Pulmonary artery endothelial cell (primary cell): ENCODE measurements around the gene MAP6D1. TPM values are rescaled to one million over a fixed set of nuclear protein-coding genes. Genes with fewer than 3 reads are reported as not detected.

Source experiments
- DNase-seq: peaks from one replicate; pipeline ENCODE4 v3.0.0-alpha.2; 2011; ENCODE audit warnings: low read depth, low spot score
- total RNA-seq: library from RNA; depleted of rRNA; stranded (reverse); fragments of >200 nt; gene quantifications from 2 replicates; pipeline ENCODE4 v1.2.3, GENCODE V29; 2014

The MAP6D1 gene
- total RNA-seq, 1 donor from 2014 or later: 2.2 TPM

DNA sequence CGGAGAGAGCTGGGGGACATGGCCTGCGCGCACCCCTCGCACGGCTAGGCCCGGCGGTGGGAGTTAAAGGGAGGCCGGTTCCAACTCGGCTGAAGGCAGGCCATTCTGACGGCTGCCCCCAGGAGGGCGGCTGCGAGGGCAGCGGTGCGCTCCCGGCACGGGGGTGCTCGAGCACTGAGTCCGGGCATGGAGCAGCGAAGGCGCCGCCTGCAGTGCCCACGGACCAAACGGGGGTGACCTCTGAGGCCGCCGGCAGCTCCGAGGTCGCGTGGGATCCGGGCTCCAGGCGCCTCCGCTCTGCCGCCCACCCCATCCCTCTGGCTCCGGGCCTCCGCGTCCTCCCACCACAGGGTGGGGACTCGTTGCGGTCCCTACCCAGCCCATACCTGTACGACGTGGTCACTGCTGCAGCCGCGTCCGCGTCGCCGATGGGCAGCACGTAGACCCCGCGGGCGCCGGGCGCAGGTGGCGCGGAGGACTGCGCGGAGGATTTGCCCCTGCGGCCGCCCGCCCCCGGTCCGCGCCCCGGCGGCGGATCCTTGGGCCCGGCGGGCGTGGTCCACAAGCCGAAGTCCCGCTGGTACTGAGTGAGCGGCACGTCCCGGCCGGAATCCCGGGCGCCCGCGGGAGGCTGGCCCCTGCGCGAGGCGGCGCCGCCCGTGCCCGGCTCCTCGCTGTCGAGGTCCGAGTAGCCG, 469 bp downstream of the MAP6D1 start:
- DNase-seq: no peak

DNA sequence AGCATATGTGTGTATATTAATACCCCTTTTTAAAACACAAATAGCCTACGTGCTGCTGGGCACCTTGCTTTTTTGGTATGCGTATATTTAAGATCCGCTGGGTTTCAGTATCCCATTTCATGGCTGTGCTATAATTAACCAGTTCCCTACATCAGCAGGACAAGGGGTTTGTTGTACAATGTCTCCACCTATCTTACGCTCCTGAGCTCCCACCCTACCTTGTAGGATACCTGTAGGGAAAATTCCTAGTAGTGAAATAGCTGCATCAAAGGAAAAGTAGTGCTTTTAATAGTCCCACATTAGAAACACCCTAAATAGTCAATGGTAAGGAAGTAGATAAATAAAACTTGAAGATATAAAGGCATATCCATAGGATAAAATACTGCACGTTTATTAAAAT, 1.4 kb downstream of the MAP6D1 start:
- no peak for DNase-seq

DNA sequence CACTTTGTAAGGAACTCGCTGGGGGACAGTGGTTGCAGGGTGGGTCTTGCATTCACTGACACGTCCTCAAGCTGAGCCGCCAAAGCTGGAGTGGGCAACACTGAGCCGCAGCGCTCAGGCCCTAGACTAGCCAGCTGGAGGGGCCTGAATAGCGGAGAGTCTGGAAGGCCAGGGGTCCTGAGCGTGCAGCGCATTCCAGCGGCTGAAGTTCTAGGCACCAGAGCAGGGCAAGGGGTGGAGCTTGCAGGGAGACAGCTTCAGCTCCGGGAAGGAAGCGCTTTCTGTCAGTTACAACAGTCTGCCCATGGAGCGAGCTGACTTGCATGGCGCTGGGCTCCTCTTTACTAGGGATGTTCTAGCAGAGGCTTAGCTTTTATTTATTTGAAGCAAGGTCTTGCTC, 2.7 kb downstream of the MAP6D1 start:
- no peak for DNase-seq

DNA sequence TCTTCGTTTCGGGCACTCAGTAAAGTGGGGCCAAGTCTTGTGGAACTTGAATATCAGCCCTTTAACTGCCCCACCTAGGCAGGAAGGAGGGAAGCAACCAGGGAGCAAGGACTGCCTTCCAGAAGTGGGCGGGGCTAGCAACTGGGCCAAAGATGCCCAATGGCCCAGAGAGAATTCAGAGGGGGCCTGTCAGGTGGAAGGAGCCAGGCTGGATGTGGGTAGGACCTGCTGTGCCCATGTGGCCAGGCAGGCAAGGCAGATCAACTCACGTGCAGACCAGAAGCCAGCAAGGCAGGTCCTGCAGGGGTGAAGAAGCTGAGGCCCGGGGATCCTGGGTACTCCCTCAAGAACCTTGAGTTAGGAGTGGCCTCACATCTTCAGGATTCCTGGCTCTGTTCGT, 5.5 kb downstream of the MAP6D1 start:
- no peak for DNase-seq

DNA sequence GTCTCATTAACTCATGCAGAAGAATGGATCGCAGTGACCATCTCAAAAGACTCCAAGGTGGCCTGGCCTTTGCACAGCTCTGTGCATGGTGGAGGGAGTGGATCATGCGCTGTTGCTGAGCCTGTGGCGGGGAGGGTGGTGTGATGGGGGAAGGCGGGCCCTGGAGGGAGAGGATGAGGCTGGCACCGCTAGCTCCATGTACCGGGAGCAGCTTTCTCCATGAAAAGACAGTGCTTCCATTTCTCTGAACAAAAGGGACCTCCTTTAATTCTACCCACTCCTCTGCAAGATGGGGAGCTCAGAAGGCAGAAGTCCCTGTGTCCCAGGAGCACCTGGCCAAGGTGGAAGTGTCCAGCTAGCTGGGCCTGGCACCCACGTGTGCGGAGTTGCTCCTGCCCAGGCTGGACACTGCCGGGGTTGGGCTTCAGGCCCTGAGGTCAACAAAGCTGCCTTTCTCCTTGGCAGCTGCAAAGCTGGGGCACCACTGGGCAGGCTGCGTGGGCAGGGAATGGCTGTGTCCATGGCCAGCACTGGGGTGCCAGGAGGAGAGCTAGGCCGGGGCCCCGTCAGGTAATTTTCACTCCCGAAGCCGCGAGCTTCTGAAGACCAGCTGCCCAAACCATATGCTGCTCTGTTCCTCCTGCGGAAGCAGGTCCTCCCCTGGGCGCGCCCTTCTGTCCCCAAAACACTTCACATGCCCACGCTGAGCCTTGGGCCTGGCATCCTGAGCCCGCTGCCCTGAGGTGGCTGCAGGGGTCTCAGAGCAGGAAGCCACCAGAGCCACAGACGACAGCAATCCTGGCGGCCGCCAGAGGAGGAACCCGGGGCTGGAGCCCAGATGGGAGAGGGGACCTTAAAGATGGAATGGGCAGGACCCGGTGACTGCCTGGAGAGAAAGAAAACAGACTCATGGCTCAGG, 6.4 kb downstream of the MAP6D1 start:
- DNase-seq: no peak

DNA sequence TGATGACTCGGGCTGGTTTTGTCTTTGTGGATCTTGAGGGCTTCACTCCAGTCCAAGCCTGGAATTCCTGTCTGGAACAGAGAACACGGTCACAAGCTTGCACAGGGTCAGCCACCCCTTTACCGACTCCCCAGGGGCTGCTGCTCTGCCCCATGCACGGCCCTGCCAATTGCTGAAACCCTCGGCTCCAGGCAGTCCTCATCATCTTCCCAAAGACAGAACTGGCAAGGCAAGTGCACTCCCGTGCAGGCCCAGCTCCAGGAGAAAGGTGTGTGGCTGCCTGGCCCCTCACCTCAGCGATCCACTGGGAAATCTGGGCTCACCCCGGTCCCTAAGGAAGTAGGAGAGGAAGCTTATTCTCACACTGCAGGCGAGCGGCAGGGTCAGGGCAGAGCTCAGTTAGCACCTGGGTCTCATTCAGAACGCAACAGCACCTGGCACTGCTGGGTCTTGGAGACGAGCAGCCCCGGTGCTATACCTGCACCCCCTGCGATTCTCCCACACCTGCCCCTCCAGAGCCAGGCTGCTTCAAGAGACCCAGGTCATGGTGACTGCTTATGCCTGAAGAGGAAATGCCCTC, 7.2 kb downstream of the MAP6D1 start:
- no peak for DNase-seq

DNA sequence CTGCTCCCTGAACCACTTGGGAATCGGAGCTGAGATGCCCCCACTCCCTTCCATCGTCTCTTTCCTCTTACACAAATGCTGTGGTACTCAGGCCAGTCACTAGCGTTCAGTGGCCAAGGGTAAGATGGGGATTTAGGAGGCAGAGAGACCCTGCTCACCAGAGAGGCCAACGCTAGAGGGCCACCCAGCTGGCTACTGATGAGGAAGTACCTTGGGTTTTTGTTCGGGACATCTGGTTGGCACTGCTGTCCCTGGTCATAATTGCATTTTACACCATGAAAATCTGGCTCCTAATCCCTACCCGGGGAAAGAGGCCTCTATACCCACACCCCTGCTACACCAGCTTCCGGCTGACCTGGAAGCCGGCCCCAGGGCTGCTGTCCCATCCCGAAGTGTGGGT, 7.7 kb downstream of the MAP6D1 start:
- no peak for DNase-seq

DNA sequence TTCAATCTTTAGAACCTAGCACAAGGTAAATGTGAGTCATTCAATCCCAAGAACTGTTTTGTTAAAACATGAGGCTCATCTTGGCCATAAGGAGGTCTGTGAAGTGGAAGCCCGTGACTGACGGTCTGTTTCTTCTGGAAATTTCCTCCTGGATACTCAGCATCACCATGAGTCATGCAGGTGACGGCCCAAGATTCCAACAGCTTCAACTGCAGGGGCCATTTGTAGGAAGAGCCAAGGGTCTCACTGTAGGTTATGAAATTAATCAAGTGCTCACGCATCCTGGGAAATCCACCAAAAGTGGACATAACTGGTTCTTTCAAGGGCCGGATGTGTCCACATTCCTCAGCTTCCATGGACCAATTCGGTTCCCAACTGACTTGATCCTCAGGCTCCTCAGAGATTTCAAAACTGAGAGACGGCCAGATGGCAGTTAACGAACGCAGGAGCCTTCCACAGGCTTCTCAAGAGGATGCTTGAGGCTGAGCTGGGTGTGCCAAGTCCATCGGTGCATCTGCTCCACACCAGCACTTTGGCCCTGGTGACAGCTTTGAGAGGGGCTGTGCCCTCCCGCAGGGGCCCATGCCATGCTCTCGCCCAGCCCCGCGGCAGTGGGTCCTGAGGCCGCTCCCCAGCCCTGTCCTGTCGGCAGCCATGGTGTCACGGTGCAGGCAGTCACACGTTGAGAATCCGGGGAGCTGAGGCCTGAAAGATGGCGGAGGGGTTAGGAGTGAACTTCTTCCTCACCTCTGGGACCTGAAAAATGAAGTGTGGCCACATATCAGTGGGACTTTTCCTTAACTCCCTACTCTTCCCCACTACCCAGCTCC, 8.5 kb downstream of the MAP6D1 start:
- no peak for DNase-seq

DNA sequence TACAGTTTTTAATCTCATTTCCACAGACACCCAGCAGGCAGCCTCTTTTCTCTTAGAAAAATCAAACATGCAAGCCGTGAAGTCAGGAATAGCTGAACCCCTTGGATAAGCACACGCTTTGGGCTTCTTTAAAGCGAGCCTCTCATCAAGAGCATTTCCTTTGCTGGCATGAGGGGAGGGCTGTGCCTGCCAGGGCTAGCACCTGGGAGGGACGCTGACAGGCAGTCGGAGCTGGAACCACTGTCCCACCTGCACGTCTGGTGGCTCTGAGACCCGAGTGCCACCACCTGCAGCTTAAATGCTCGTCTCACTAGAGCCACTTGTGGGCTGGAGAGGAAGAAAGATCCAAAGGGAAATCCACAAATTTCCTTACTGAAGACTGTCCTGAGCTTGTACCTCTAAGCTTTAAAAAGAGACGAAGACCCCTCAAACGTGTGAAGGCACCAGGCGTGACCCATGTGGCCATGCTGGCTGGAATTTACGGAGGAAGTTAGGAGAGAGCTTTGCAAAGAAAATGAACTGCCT, 9.4 kb downstream of the MAP6D1 start:
- no peak for DNase-seq

DNA sequence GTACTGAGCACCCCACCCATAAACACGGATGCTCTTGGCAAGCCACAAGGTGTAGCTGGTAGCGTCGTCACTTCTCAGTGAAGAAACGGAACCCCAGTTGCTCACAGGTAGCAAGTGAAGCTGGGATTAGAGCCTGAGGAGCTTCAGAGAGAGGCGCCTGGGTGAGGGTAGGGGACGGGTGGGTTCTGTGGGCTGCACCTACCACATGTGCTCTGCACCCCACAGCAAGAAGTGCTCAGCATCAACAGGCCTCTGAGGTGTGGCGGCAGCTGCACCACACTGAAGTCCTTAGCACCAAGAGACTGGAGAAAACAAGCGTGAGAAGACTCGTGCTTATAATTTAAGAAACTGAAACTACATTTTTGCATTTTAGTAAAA, 9.8 kb downstream of the MAP6D1 start:
- no peak for DNase-seq

DNA sequence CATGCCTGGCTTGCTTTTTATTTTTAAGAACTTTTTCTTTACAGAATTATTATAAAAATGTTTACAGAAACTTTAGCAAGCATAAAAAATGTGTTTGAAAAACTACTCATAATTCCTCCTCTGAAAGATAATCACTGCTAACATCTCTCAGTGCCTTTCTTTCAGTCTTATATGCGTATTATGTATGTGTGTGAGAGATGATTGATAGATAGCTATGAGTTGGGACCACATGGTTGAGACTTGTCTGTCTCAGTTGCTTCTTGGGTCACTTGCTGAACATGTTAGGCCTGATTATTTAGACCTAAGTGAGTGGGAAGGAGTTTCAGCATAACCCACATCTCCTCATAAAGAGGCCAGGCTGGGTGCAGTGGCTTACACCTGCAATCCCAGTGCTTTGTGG, 11.1 kb downstream of the MAP6D1 start:
- DNase-seq: no peak

DNA sequence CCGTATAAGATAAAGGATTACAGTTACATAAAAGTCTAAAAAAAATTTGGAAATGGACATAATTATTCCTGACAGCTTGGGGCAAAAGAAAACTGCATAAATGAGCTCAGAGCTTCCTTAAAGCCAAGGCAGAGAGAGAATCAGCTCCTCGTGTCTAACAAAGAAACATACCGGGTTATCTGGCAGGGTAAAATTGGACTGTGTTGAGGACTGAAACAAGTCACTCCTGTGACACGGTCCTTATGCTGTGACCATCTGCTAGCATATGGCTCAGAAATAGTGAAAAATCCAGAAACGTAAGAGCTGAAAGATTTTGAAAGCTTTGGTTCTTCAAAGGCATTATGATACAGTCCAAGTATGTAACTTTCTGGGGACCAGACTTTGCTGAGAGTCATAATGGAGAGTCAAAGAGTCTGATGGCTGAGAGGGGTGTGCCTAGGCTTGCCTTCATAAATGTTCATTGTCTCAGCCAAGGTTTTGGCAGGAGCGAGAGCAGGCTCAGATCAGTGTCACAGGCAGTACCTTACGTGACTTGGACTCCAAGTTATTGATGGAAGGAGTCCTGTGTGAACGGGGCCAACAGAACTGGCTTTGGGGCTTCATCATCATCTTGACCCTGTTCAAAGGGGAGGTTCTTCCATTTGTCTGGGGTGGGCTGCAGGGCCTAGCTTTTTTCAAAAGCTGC, 12.5 kb downstream of the MAP6D1 start:
- DNase-seq: no peak

DNA sequence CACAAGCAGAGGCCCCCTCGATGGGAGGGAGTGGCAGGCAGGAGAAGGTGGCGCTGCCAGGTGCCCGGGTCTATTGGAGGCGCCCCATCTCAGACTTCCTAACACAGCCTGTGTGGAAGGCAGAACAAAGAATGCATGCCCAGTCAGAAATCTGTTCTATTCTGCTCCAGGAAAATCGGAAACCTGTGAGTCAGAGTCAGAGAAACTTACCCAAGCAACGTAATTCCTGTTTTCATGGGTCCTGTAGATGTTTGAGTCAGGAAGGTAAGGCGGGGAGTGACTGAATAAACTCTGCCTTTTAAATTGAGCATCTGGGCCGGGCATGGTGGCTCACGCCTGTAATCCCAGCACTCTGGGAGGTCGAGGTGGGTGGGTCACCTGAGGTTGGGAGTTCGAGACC, 13.7 kb downstream of the MAP6D1 start:
- no peak for DNase-seq

DNA sequence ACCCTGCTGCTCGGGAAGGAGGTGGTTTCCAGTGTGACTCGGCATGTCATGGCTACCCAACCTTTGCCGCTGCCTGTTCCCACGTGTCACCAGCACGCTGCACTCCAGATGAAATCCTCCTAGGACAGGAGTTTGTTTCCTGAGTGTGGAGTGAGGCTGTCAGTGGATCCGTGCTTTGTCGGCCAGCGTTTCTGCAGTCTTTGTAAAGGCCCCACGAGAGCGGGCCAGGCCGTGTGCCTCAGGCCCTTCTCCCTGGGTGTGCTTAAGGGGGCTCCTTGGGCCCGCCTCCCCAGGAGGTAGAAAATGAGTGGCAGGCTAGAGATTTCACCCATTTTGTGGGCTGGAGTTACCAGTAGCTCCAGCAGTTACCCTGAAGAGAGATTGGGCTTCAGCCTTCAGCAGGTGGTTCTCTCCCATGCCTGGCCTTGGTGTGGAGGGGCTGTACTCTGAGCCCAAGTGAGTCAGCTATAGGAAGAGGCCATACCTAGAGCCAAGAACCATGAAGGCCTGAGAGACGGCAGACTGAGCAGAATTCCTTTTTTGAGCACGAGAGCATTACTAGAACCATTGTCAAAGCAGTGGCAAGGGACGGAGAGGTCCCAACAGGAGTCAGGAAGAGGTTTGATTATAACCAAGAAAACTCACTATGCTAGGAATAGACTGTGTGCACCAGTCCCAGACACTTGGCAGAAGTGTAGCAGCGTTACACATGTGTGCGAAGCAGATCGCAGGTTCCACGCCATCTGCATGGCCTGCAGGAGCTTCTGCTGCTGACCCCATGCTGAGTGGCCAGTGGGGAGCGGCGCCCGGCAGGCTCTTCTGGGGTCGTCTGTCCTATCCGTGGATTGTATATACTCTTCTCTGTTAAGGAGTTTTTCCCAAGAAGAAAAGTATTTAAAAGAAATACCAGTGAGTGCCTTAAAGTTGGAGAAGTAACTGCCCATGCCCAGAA, 14.5 kb downstream of the MAP6D1 start:
- no peak for DNase-seq

DNA sequence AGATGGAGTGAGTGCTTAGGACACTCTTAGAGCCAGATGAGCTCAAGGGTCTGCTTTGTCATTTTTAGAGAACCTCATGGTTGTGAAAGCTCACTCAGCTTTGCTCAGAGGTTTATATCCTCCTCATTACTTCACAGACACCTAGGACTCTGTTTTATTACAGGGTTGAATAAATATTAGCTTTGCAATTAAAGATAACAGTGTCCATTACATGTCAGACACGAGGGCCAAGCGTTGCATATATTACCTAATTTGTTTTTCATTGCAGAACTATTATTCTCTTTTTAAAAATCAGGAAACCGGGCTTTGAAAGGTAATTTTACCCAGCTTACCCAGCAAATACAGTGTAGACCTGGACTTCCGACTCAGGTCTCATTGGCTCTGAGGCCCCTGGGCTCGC, 16.1 kb downstream of the MAP6D1 start:
- no peak for DNase-seq

DNA sequence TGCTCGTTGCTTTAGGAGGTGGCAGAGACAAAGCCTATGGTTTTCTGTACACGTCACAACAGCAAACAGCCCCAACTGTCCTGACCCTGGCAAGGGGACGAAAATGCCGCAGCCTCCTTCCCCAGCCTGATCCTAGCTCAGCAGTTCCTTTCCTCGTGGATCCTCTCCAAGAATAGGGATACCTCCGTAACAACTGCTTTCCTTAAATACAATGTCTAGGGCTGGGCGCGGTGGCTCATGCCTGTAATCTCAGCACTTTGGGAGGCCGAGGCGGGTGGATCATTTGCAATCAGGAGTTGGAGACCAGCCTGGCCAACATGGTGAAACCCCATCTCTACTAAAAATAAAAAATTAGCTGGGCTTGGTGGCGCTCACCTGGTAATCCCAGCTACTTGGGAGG, 17.0 kb downstream of the MAP6D1 start:
- no peak for DNase-seq

DNA sequence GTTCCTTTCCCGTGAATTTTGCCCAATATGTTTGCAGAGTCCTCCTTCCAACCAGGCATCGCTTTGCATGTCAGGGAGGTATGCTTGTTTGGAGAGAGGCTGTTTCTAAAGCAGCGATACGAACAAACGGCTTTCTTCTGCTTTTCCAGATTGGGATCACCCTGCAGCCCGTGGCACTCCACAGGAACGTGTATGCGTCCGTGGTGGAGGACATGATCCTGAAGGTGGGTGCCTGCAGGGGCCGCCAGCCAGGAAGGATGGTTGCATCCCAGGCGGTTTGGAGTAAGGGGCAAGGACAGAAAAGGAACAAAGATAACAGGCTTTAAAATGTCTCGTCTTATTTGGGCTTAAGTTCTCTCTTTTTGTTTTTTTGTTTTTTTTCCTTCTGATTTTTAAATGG, 17.5 kb downstream of the MAP6D1 start:
- no peak for DNase-seq

DNA sequence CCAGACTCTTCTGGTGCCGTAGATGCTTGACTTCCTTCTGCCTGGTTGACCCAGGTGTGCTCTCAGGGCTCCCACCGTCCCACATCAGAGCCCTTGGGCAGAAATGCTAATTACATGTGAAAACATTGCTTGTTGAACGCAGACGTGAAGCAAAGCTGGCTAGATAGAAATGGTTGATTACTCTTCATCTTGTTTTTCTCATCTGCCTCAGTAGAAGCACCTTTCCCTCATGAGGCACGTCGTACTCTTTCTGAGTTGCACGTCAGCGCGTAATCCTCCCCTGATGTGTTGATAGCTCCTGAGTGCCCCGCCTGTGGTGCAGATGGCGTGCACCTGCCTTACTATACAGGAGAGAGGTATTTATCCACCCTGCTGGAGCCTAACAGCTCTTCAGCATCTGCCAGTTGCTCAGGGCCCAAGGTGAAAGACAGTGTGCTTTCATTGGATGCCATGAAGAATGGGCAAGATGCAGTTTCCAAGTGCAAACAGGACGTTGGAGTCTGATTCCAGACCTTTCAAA, 18.1 kb downstream of the MAP6D1 start:
- no peak for DNase-seq

DNA sequence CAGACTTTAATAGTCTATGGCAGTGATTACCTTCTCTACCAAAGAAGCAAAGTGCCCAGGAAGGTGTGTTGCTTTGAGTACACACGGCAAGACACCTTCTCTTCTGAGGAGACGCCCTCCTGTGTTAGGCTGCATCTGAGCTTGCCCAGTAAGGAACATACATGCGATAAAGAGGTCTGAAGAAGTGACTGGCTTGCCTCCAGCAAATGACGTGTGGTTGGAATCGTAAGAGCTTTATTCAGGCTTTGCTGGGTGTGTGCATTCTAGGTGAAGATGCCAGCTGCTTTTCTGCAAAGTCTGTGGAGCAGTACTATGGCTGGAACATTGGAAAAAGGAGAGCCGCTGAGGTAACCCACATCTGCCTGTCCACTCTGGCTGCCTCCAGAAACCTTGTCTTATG, 22.4 kb downstream of the MAP6D1 start:
- DNase-seq: no peak

DNA sequence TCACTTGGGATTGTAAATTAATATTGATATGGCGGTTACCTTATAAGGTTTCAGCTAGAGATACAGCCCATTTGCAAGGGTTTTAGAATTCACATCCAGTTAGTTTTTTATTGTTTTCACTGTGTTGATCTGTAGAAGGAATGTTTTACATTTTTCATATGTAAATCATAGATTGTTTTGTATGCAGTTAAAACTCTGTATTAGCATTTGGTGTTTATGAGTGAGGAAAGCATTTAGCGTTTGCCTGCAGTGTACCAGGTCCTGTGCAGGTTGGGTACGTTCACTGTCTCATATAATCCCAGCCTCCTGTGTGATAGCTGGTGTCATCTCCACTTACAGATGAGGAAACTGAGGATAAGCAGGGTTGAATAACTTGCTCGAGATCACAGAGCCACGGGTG, 23.8 kb downstream of the MAP6D1 start:
- no peak for DNase-seq
